ENCODE measurements around the gene MMP11. TPM values are rescaled to one million over a fixed set of nuclear protein-coding genes. Genes with fewer than 3 reads are reported as not detected.

The MMP11 gene
- total RNA-seq, 1 experiment from 2014 or later, result 0.44 TPM

GRCh38 chr22:23743303-23743705, 29.3 kb upstream of the MMP11 start:
- no peaks in the 10 kb centered on the region for H3K27me3 Mint-ChIP-seq (ENCODE audit: insufficient read depth, unreplicated experiment)
- H3K27ac Mint-ChIP-seq (ENCODE audit: low read depth, unreplicated experiment), result peak overlapping the region; percentile 10
- no peak overlapping the region for H3K4me3 Mint-ChIP-seq (ENCODE audit: unreplicated experiment)
- no TSS peak for BruUV-seq (replicated peaks)
- no peaks in the 10 kb centered on the region for H3K4me1 Mint-ChIP-seq (ENCODE audit: insufficient read depth, unreplicated experiment)
- no peak for DNase-seq (ENCODE audit: unreplicated experiment)
- no peaks in the 10 kb centered on the region for H3K9me3 Mint-ChIP-seq (ENCODE audit: unreplicated experiment)
- TF ChIP-seq, protein P1, sequence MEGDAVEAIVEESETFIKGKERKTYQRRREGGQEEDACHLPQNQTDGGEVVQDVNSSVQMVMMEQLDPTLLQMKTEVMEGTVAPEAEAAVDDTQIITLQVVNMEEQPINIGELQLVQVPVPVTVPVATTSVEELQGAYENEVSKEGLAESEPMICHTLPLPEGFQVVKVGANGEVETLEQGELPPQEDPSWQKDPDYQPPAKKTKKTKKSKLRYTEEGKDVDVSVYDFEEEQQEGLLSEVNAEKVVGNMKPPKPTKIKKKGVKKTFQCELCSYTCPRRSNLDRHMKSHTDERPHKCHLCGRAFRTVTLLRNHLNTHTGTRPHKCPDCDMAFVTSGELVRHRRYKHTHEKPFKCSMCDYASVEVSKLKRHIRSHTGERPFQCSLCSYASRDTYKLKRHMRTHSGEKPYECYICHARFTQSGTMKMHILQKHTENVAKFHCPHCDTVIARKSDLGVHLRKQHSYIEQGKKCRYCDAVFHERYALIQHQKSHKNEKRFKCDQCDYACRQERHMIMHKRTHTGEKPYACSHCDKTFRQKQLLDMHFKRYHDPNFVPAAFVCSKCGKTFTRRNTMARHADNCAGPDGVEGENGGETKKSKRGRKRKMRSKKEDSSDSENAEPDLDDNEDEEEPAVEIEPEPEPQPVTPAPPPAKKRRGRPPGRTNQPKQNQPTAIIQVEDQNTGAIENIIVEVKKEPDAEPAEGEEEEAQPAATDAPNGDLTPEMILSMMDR (IDR thresholded peaks at IDR 0.05; ENCODE audit: unreplicated experiment), result no peak
- intact Hi-C loops (cut with micrococcal nuclease), result no loop called here
- ChIA-PET CTCF (interaction anchor here (0.6 kb wide), 1 partner anchor 103 kb away, joined by 3 read pairs; no protein-coding TSS in a partner anchor), POLR2A (no interaction called here)
- peaks cover 5% of the 10 kb centered on the region for H3K36me3 Mint-ChIP-seq (ENCODE audit: insufficient read depth, unreplicated experiment)

- Mint-ChIP-seq H3K4me3 (ENCODE audit: unreplicated experiment) (no peak overlapping the region), H3K27me3 (ENCODE audit: insufficient read depth, unreplicated experiment) (no peaks in the 10 kb centered on the region), H3K9me3 (ENCODE audit: unreplicated experiment) (no peaks in the 10 kb centered on the region), H3K27ac (ENCODE audit: low read depth, unreplicated experiment) (no peak overlapping the region), H3K36me3 (ENCODE audit: insufficient read depth, unreplicated experiment) (peaks cover 5% of the 10 kb centered on the region), H3K4me1 (ENCODE audit: insufficient read depth, unreplicated experiment) (no peaks in the 10 kb centered on the region)
- TF ChIP-seq, protein P1 (IDR thresholded peaks at IDR 0.05; ENCODE audit: unreplicated experiment), result no peak
- ChIA-PET POLR2A (no interaction called here), CTCF (interaction anchor here (0.8 kb wide), 2 partner anchors 203 to 494 kb away, joined by 4 read pairs; no protein-coding TSS in a partner anchor)
- intact Hi-C loops (cut with micrococcal nuclease), result no loop called here
- no TSS peak for BruUV-seq (replicated peaks)
- DNase-seq (ENCODE audit: unreplicated experiment), result no peak
These were observed 28.6 kb upstream of the MMP11 start for GRCh38 chr22:23744001-23744400.

DNA sequence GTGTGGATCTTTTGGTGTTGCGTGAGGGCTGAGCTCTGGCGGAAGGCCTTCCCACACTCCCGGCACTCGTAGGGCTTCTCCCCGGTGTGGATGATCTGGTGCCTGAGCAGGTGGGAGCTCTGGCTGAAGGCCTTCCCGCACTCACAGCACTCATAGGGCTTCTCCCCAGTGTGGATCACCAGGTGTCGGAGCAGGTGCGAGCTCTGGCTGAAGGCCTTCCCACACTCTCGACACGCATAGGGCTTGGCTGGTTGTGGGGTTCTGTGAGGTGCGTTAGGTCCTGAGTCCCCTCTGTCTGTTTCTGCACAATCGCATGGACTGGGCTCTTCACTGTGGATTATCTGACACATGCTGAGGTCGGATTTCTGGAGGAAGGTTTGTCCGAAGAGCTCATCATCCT, 28.2 kb upstream of the MMP11 start:
- DNase-seq (ENCODE audit: unreplicated experiment), result no peak
- Mint-ChIP-seq H3K27me3 (ENCODE audit: insufficient read depth, unreplicated experiment) (no peaks in the 10 kb centered on the region), H3K27ac (ENCODE audit: low read depth, unreplicated experiment) (no peak overlapping the region), H3K9me3 (ENCODE audit: unreplicated experiment) (peaks cover 2% of the 10 kb centered on the region), H3K4me1 (ENCODE audit: insufficient read depth, unreplicated experiment) (peaks cover 1% of the 10 kb centered on the region), H3K36me3 (ENCODE audit: insufficient read depth, unreplicated experiment) (peaks cover 5% of the 10 kb centered on the region), H3K4me3 (ENCODE audit: unreplicated experiment) (no peak overlapping the region)
- intact Hi-C loops (cut with micrococcal nuclease), result no loop called here
- no TSS peak for BruUV-seq (replicated peaks)
- TF ChIP-seq, protein P1 (IDR thresholded peaks at IDR 0.05; ENCODE audit: unreplicated experiment), result no peak
- ChIA-PET POLR2A (no interaction called here), CTCF (interaction anchor here (0.8 kb wide), 2 partner anchors 203 to 493 kb away, joined by 4 read pairs; no protein-coding TSS in a partner anchor)

- no TSS peak for BruUV-seq (replicated peaks)
- Mint-ChIP-seq H3K9me3 (ENCODE audit: unreplicated experiment) (peaks cover 7% of the 10 kb centered on the region), H3K27ac (ENCODE audit: low read depth, unreplicated experiment) (no peak overlapping the region), H3K27me3 (ENCODE audit: insufficient read depth, unreplicated experiment) (no peaks in the 10 kb centered on the region), H3K4me3 (ENCODE audit: unreplicated experiment) (no peak overlapping the region), H3K4me1 (ENCODE audit: insufficient read depth, unreplicated experiment) (peaks cover 13% of the 10 kb centered on the region), H3K36me3 (ENCODE audit: insufficient read depth, unreplicated experiment) (peaks cover 5% of the 10 kb centered on the region)
- intact Hi-C loops (cut with micrococcal nuclease), result no loop called here
- TF ChIP-seq, protein P1 (IDR thresholded peaks at IDR 0.05; ENCODE audit: unreplicated experiment), result no peak
- CTCF ChIA-PET, result interaction anchor here (0.7 to 1.0 kb wide), 3 partner anchors 11 to 22 kb away, joined by 3 to 6 read pairs (median 4); no protein-coding TSS in a partner anchor
- POLR2A ChIA-PET, result no interaction called here
- no peak for DNase-seq (ENCODE audit: unreplicated experiment)
These were observed 26.9 kb upstream of the MMP11 start for GRCh38 chr22:23745791-23746190.
